IPS-18c (cell line): ENCODE measurements around the gene SPDYE1.
"Not testable (repeated sequence)": the region's sequence is repeated elsewhere in the genome, so short reads cannot be mapped to it uniquely, and the experiment has no call there.

Source experiments
- H3K4me3 ChIP-seq: 2 replicates; pipeline ENCODE4 v1.7.0; 2013; ENCODE audit warnings: low read depth, mild to moderate bottlenecking, low read length, moderate library complexity; ENCODE audit not compliant: insufficient read depth
- H3K9me3 ChIP-seq: one replicate; pipeline ENCODE4 v1.6.1; 2013; ENCODE audit warnings: mild to moderate bottlenecking, low read length, moderate library complexity; ENCODE audit not compliant: control insufficient read depth, insufficient read depth

SPDYE1 gene

GRCh38 chr7:43997532-43997931 is at the start of gene SPDYE1:
Gene SPDYE1, plus strand, starts transcription at chr7:43997897. Its CDS starts 2,053 bp downstream, at chr7:43999950.
- not testable (repeated sequence) for H3K4me3 ChIP-seq, H3K9me3 ChIP-seq

GRCh38 chr7:43952028-43952427 is 45.7 kb upstream of the SPDYE1 start:
- Histone ChIP-seq H3K9me3 (no peaks in the 10 kb centered on the region), H3K4me3 (no peak overlapping the region)

- Histone ChIP-seq H3K4me3 (no peak overlapping the region), H3K9me3 (no peaks in the 10 kb centered on the region)
Observed at GRCh38 chr7:43953071-43953470, 44.6 kb upstream of the SPDYE1 start.

GRCh38 chr7:43954524-43955228 is 43.0 kb upstream of the SPDYE1 start:
- H3K9me3 ChIP-seq, result no peaks in the 10 kb centered on the region
- no peak overlapping the region for H3K4me3 ChIP-seq

GRCh38 chr7:43956027-43956426 is 41.7 kb upstream of the SPDYE1 start:
- Histone ChIP-seq H3K9me3 (no peaks in the 10 kb centered on the region), H3K4me3 (no peak overlapping the region)

- Histone ChIP-seq H3K4me3 (no peak overlapping the region), H3K9me3 (no peaks in the 10 kb centered on the region)
Observed at GRCh38 chr7:43960933-43961332, 36.8 kb upstream of the SPDYE1 start.

- H3K4me3 ChIP-seq, H3K9me3 ChIP-seq: not testable (repeated sequence)
Observed at GRCh38 chr7:43966392-43966791, 31.3 kb upstream of the SPDYE1 start.

- not testable (repeated sequence) for H3K9me3 ChIP-seq, H3K4me3 ChIP-seq
Observed at GRCh38 chr7:43968172-43969040, 29.3 kb upstream of the SPDYE1 start.

GRCh38 chr7:43969586-43969985 is 28.1 kb upstream of the SPDYE1 start:
- not testable (repeated sequence) for H3K4me3 ChIP-seq, H3K9me3 ChIP-seq

- H3K9me3 ChIP-seq, H3K4me3 ChIP-seq: not testable (repeated sequence)
Observed at GRCh38 chr7:43970698-43971097, 27.0 kb upstream of the SPDYE1 start.

GRCh38 chr7:43974033-43974573 is 23.6 kb upstream of the SPDYE1 start:
- not testable (repeated sequence) for H3K4me3 ChIP-seq, H3K9me3 ChIP-seq

GRCh38 chr7:43974725-43975482 is 22.8 kb upstream of the SPDYE1 start:
- not testable (repeated sequence) for H3K9me3 ChIP-seq, H3K4me3 ChIP-seq

GRCh38 chr7:43977525-43977924 is 20.2 kb upstream of the SPDYE1 start:
- H3K4me3 ChIP-seq, result no peak overlapping the region
- no peaks in the 10 kb centered on the region for H3K9me3 ChIP-seq

- not testable (repeated sequence) for H3K9me3 ChIP-seq, H3K4me3 ChIP-seq
Observed at GRCh38 chr7:43978102-43978501, 19.6 kb upstream of the SPDYE1 start.

GRCh38 chr7:43982848-43983247 is 14.8 kb upstream of the SPDYE1 start:
- H3K4me3 ChIP-seq, H3K9me3 ChIP-seq: not testable (repeated sequence)

GRCh38 chr7:43983736-43984135 is 14.0 kb upstream of the SPDYE1 start:
- not testable (repeated sequence) for H3K9me3 ChIP-seq, H3K4me3 ChIP-seq
